Naive thymus-derived CD8-positive, alpha-beta T cell (primary cell): ENCODE data around the gene RCHY1. TPM values are rescaled to one million over a fixed set of nuclear protein-coding genes. Genes with fewer than 3 reads are reported as not detected.
"Not testable (repeated sequence)": the region's sequence is repeated elsewhere in the genome, so short reads cannot be mapped to it uniquely, and the experiment has no call there.

Experiments used
- ATAC-seq, 2 donors: fragments of 150-1000 bp; cut with Tn5 transposase in 1 of 2; sonication (Bioruptor Pico), chemical (Tn5 transposase) in 1 of 2; 1 replicate in 1 of 2; 2 replicates in 1 of 2; pipeline ENCODE4 v1.10.0; 2021; ENCODE audit warnings: mild to moderate bottlenecking in 2 of 2, moderate library complexity in 2 of 2
- POLR2A ChIA-PET: fragments of 350-600 bp; sonication (Branson Sonifier 250); formaldehyde crosslinking; loops from one replicate; lab custom pipeline; 2021; ENCODE audit warnings: antibody characterized with exemption; lab: Charles Lee
- DNase-seq, 10 donors: peaks; one replicate each; pipeline versions ENCODE4 v3.0.0 to v3.0.0-alpha.2; 2020 to 2022
- H3K27ac Mint-ChIP-seq, 10 donors: one replicate each; pipeline ENCODE4 v1.8.0; 2020 to 2022; ENCODE audit warnings: mild to moderate bottlenecking in 10 of 10, mixed read lengths in 10 of 10, moderate library complexity in 4 of 10, inconsistent platforms in 1 of 10
- H3K27me3 Mint-ChIP-seq, 5 donors: one replicate each; pipeline ENCODE4 v1.8.0; 2021 to 2022; ENCODE audit warnings: mixed read lengths in 5 of 5
- H3K36me3 Mint-ChIP-seq, 3 donors: one replicate each; pipeline ENCODE4 v1.8.0; 2020 to 2022; ENCODE audit warnings: mixed read lengths in 3 of 3, mild to moderate bottlenecking in 2 of 3, inconsistent platforms in 1 of 3
- H3K4me1 Mint-ChIP-seq, 4 donors: one replicate each; pipeline ENCODE4 v1.8.0; 2021 to 2022; ENCODE audit warnings: mixed read lengths in 4 of 4
- H3K4me3 Mint-ChIP-seq, 10 donors: one replicate each; pipeline ENCODE4 v1.8.0; 2020 to 2022; ENCODE audit warnings: mild to moderate bottlenecking in 10 of 10, mixed read lengths in 10 of 10, moderate library complexity in 6 of 10, inconsistent platforms in 1 of 10
- H3K9me3 Mint-ChIP-seq, 9 donors: one replicate each; pipeline ENCODE4 v1.8.0; 2020 to 2022; ENCODE audit warnings: mixed read lengths in 9 of 9, mild to moderate bottlenecking in 3 of 9, inconsistent platforms in 1 of 9, moderate library complexity in 1 of 9
- polyA plus RNA-seq, 3 donors: library from polyadenylated mRNA; unstranded; fragments of 300-500 nt; fragmentation: Illumina TruSeq; gene quantifications; one replicate each; pipeline ENCODE4 v1.2.3, GENCODE V29; 2021
- total RNA-seq, 8 experiments: library from RNA in 2 of 8; stranded (reverse) in 2 of 8; gene quantifications; one replicate each; pipeline ENCODE4 v1.2.3 and lab custom pipeline; 2021 to 2026

Gene RCHY1
- total RNA-seq: 10 to 100 TPM; 32.0 to 41.8 TPM
- polyA plus RNA-seq: 10 to 100 TPM; 13.3 to 27.3 (median 25.3) TPM
- total RNA-seq (lab: John Stamatoyannopoulos, UW): 20.3 to 31.9 (median 26.7) reads per million in 6 experiments

- Mint-ChIP-seq H3K4me1 (peaks cover 20 to 54% (median 44%) of the 10 kb centered on the region in 4 donors), H3K36me3 (peaks cover 7 to 33% (median 20%) of the 10 kb centered on the region in 3 donors), H3K27me3 (no peaks in the 10 kb centered on the region), H3K27ac (peak within 1 kb of the TSS in 6 of 10 donors; percentile 98 to 100 (median 100)), H3K4me3 (peak within 1 kb of the TSS in 1 of 10 donors; percentile 100), H3K9me3 (no peaks in the 10 kb centered on the region)
- POLR2A ChIA-PET: interaction anchor here (0.6 to 2.1 kb wide), 10 partner anchors 9 to 1561 kb away, joined by 3 to 13 read pairs (median 4); partner anchors contain the start of genes NAAA, SDAD1 and USO1
- ATAC-seq (peak; percentile 85 to 89), DNase-seq (peak; percentile 78 to 95 (median 92))
These were observed at the start of gene RCHY1, which contains the start of gene THAP6 for GRCh38 chr4:75514131-75514948. Gene RCHY1, minus strand, starts transcription at chr4:75514403. Its CDS starts 117 bp downstream, at chr4:75514286. Gene THAP6, plus strand, starts transcription at chr4:75514473. Its CDS starts 980 bp downstream, at chr4:75515453.

DNA sequence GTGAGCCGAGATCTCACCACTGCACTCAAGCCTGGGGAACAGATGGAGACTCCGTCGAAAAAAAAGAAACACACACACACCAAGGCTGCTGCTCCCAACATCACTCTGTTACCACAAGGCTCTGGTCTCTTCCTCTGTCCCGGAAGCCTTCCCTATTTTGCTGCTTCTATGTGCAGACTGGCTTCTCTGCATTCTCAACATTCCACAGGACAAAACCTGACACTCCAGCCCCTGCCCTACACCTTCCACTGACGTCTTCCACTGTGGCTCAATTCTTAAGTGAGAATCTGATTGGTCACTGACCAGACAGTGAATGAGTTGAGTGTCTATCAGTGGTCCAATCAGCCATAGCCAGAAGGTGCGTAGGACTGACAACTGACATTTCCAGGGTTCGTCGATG, 47.6 kb upstream of the RCHY1 start:
- Mint-ChIP-seq H3K27ac (no peak overlapping the region), H3K4me1 (peaks cover 0 to 4% (median 1%) of the 10 kb centered on the region in 4 donors), H3K4me3 (no peak overlapping the region), H3K9me3 (no peaks in the 10 kb centered on the region), H3K36me3 (no peaks in the 10 kb centered on the region), H3K27me3 (peaks cover 8 to 24% (median 18%) of the 10 kb centered on the region in 5 donors)
- ATAC-seq (no peak), DNase-seq (no peak)
- POLR2A ChIA-PET: no interaction called here

- no peak for ATAC-seq
- H3K36me3 Mint-ChIP-seq: no peaks in the 10 kb centered on the region
These were observed 43.5 kb upstream of the RCHY1 start for GRCh38 chr4:75557696-75558095.

DNA sequence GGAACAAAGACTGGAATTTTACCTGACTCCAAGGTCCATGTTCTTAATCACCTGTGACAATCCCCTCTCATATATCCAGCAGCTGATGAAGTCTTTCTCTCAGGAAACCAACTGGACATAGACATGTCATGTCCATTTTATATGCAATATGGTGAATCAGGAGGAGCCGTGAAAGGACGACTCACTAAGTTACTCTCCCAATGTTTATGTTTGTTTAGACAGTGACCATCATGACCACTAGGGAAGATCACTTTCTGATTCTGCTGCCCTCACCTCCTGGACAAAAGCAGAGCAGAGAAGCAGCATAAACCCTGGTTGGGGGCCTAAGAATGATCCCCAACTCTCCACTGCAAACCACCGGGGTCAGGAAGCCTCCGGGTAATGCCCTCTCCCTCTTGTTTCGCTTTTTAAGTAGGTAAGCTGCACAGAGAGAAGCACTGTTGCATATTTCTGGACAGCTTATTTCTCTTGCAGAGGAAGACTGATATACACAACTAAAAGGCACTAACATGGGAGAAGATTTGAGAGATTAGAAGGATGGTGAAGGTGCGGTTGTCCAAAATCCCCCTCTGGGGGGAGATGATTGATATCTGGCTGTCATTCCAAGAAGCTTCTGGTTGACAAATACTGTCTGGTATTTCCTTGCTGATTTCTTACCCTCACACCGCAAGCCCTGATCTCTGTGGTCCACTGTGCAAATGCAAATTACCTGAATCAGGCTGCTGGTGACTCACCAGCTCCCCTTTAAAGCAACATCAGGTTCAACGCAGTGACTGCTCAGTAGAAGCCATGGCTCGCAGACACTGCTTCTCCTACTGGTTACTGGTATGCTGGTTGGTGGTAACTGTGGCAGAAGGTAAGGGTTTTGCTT, 41.3 kb upstream of the RCHY1 start, which contains the start of gene ODAPH:
Gene ODAPH, plus strand, starts transcription at position 773 of the 871 bp plus-strand sequence. Its CDS starts 17 bp downstream, at position 790.
- Mint-ChIP-seq H3K36me3 (no peaks in the 10 kb centered on the region), H3K4me3 (no peak within 1 kb of the TSS), H3K9me3 (no peaks in the 10 kb centered on the region), H3K27me3 (peaks cover 3 to 18% (median 13%) of the 10 kb centered on the region in 5 donors), H3K4me1 (no peaks in the 10 kb centered on the region), H3K27ac (no peak within 1 kb of the TSS)
- POLR2A ChIA-PET: no interaction called here
- no peak for ATAC-seq
- no peak for DNase-seq

More at GRCh38 chr4:75557696-75558095, 43.5 kb upstream of the RCHY1 start:
- Mint-ChIP-seq H3K27me3 (peaks cover 6 to 18% (median 17%) of the 10 kb centered on the region in 5 donors), H3K4me3 (no peak overlapping the region), H3K27ac (peak overlapping the region in 1 of 10 donors; percentile 9), H3K9me3 (no peaks in the 10 kb centered on the region), H3K4me1 (no peaks in the 10 kb centered on the region)
- DNase-seq: no peak
- POLR2A ChIA-PET: no interaction called here

GRCh38 chr4:75552452-75552851, 38.2 kb upstream of the RCHY1 start:
- POLR2A ChIA-PET: no interaction called here
- no peak overlapping the region for H3K4me3 Mint-ChIP-seq

DNA sequence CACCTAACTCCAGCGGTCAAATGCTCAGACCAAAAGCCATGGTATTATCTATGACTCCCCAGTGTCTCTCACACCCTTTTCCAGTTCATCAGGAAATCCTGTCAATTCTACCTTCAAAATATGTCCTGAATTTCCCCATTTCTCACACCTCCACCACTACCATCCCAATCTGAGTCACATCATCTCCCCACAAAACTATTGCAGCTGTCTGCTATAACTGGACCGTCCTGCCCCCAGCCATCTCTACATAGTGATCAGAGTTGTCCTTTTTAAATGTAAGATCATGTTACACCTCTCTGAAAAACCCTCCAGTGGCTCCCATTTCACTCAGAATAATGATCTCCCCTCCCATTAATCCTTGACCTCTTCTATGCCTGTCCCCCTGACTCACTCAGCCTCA, 34.8 kb upstream of the RCHY1 start:
- H3K27ac Mint-ChIP-seq: peak overlapping the region in 2 of 10 donors; percentile 2 to 62
- DNase-seq (no peak), ATAC-seq (no peak)
- no peaks in the 10 kb centered on the region for H3K9me3 Mint-ChIP-seq
- H3K4me3 Mint-ChIP-seq: no peak overlapping the region
- H3K27me3 Mint-ChIP-seq: no peaks in the 10 kb centered on the region
- POLR2A ChIA-PET: no interaction called here
- no peaks in the 10 kb centered on the region for H3K4me1 Mint-ChIP-seq
- H3K36me3 Mint-ChIP-seq: peaks cover 0 to 5% (median 4%) of the 10 kb centered on the region in 3 donors

More at GRCh38 chr4:75552452-75552851, 38.2 kb upstream of the RCHY1 start:
- peaks cover 0 to 12% (median 6%) of the 10 kb centered on the region in 5 donors for H3K27me3 Mint-ChIP-seq
- no peak overlapping the region for H3K27ac Mint-ChIP-seq
- H3K36me3 Mint-ChIP-seq: no peaks in the 10 kb centered on the region
- ATAC-seq: no peak
- no peaks in the 10 kb centered on the region for H3K9me3 Mint-ChIP-seq
- no peak for DNase-seq
- no peaks in the 10 kb centered on the region for H3K4me1 Mint-ChIP-seq

DNA sequence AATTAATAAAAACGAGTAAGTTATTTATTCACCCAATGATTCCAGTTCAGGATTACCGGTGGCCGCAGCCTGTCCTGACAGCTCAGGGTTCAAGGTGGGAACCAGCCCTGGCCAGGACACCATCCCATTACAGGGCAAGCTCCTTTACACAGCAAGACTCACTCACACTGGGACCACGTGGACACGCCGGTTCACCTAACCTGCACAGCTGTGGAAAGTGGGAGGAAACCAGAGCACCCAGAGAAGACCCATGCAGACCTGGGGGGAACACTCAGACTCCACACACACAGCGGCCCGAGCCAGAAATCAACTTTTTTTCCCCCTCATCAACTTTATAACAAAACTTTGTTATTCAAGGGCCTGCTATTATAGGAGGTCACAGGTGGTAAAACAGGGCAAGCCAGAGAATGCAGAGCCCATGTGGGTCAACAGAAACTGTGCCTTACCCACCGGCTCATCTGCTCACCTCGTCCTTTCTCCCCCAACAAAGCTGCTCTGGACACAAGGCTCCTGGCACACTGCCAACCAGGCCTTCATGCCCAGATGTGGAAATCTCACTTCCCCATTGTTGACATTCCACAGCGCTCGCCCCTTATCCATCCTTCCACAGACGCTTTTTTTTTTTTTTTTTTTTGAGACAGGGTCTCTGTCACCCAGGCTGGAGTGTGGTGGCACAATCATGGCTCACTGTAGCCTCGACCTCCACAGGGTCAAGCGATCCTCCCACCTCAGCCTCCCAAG, 33.6 kb upstream of the RCHY1 start:
- Mint-ChIP-seq H3K9me3 (no peaks in the 10 kb centered on the region), H3K27me3 (no peaks in the 10 kb centered on the region), H3K4me1 (no peaks in the 10 kb centered on the region), H3K4me3 (no peak overlapping the region), H3K36me3 (peaks cover 0 to 7% (median 4%) of the 10 kb centered on the region in 3 donors), H3K27ac (peak overlapping the region in 1 of 10 donors; percentile 11)
- no peak for ATAC-seq
- POLR2A ChIA-PET: interaction anchor here (0.7 kb wide), 1 partner anchor 38 kb away, joined by 8 read pairs; no protein-coding TSS in a partner anchor
- no peak for DNase-seq

DNA sequence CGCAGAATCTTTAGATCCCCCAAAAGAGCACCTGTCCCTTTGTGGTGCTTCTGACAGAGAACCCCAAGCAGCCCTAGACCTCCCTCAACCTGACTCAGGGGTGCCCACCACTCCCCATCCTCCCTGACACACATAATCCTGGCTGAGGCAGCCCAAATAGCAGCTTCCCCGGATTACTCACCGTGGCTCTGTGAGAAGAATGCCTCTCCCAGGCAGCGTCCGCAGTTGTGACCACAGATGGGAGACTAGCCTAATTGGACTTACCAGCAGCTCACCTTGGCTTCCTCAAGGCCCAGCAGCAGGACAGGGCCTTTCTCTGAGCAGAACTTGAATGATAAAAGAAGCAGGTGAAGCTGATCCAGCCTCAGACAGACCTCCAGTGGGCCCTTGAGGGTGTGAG, 31.3 kb upstream of the RCHY1 start:
- no peak for ATAC-seq
- Mint-ChIP-seq H3K4me3 (no peak overlapping the region), H3K27me3 (no peaks in the 10 kb centered on the region), H3K9me3 (no peaks in the 10 kb centered on the region), H3K4me1 (peaks cover 0 to 2% (median 0%) of the 10 kb centered on the region in 4 donors), H3K36me3 (peaks cover 0 to 21% (median 8%) of the 10 kb centered on the region in 3 donors), H3K27ac (peak overlapping the region in 3 of 10 donors; percentile 3 to 51 (median 14))
- POLR2A ChIA-PET: no interaction called here
- DNase-seq: no peak

DNA sequence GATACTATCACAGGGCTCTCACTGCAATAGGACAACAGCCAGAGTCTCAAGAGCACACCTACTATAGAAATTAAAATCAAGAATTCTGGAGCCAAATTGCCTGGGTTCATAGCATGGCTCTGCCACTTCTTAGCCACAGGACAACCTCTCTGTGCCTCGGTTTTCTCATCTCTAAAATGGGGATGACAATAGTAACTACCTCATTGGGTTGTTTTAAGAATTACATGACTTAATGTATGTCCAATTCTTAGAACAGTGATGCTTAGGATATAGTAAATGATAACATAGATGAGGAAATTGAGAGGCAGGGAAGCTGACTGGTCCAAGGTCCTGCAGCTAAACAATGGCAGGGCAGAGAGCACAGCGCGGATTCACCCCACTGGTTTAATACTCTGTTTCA, 30.7 kb upstream of the RCHY1 start:
- H3K4me1 Mint-ChIP-seq: peaks cover 0 to 2% (median 0%) of the 10 kb centered on the region in 4 donors
- DNase-seq (no peak), ATAC-seq (no peak)
- peak overlapping the region in 3 of 10 donors; percentile 29 to 51 (median 47) for H3K27ac Mint-ChIP-seq
- H3K27me3 Mint-ChIP-seq: no peaks in the 10 kb centered on the region
- H3K4me3 Mint-ChIP-seq: no peak overlapping the region
- H3K9me3 Mint-ChIP-seq: no peaks in the 10 kb centered on the region
- peaks cover 0 to 27% (median 13%) of the 10 kb centered on the region in 3 donors for H3K36me3 Mint-ChIP-seq
- POLR2A ChIA-PET: no interaction called here

DNA sequence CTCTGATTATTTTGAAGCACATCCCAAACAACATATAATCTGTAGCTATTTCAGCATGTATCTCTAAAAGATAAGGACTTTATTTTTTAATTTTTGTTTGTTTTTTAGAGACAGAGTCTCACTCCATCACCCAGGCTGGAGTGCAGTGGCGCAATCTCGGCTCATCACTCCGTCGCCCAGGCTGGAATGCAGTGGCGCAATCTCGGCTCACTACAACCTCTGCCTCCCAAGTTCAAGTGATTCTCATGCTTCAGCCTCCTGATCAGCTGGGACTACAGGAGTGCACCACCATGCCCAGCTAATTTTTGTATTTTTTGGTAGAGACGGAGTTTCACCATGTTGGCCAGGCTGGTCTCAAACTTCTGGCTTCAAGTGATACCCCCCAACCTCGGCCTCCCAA, 30.0 kb upstream of the RCHY1 start:
- H3K4me1 Mint-ChIP-seq, H3K9me3 Mint-ChIP-seq, DNase-seq, POLR2A ChIA-PET, H3K27me3 Mint-ChIP-seq, ATAC-seq, H3K4me3 Mint-ChIP-seq: not testable (repeated sequence)
- Mint-ChIP-seq H3K36me3 (peaks cover 0 to 32% (median 16%) of the 10 kb centered on the region in 3 donors), H3K27ac (peak overlapping the region in 2 of 10 donors; percentile 32 to 51)

GRCh38 chr4:75542824-75543223, 28.6 kb upstream of the RCHY1 start:
- no peak for ATAC-seq

More at GRCh38 chr4:75542824-75543223, 28.6 kb upstream of the RCHY1 start:
- Mint-ChIP-seq H3K9me3 (no peaks in the 10 kb centered on the region), H3K4me3 (no peak overlapping the region), H3K27ac (no peak overlapping the region), H3K36me3 (peaks cover 0 to 37% (median 16%) of the 10 kb centered on the region in 3 donors), H3K4me1 (peaks cover 0 to 2% (median 0%) of the 10 kb centered on the region in 4 donors), H3K27me3 (no peaks in the 10 kb centered on the region)
- no peak for DNase-seq
- POLR2A ChIA-PET: no interaction called here
